ENCODE measurements around the gene PAN3. TPM values are rescaled to one million over a fixed set of nuclear protein-coding genes. Genes with fewer than 3 reads are reported as not detected.

PAN3 gene
- total RNA-seq, 1 donor from 2014 or later: 28.3 TPM

DNA sequence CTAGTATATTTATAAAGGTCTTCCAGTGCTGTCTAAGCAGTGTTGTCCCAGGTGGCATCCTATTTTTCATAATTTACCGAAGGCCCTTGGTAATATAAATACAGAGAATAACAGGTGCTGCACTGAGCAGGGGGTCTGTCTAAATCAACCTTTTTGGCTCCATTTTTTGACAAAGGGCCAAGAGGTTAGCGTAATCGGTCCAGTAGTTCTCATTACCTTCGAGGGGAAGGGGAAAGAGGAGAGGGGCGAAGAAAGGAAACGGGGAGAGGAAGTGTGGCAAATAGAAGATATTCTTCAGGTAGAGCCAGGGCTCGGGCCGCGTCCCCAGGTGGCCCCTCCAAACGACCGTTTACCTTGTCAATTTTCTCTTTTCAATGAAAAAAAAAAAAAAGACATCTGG is 749 bp upstream of the PAN3 start:
- no peaks in the 10 kb centered on the region for H3K9me3 ChIP-seq (ENCODE audit: insufficient read depth, low read depth, low read length)
- H3K27me3 Mint-ChIP-seq (ENCODE audit: low read depth, unreplicated experiment): no peaks in the 10 kb centered on the region
- FAIRE-seq: no peak
- H3K27ac Mint-ChIP-seq (ENCODE audit: unreplicated experiment): peak overlapping the region; percentile 95
- H3K4me3 ChIP-seq (ENCODE audit: insufficient read depth, low read depth, low read length): peak overlapping the region; percentile 74
- H3K27ac ChIP-seq (ENCODE audit: low read depth, low read length): peak overlapping the region; percentile 96
- H3K4me3 Mint-ChIP-seq (ENCODE audit: unreplicated experiment): peak overlapping the region; percentile 98
- peaks cover 51% of the 10 kb centered on the region for H3K79me2 ChIP-seq (ENCODE audit: insufficient read depth, low read length)
- DNase-seq (ENCODE audit: low read depth): no peak
- H3K9ac ChIP-seq (ENCODE audit: low read length): peak overlapping the region; percentile 94
- no peaks in the 10 kb centered on the region for H3K36me3 ChIP-seq (ENCODE audit: insufficient read depth, low read length)
- peaks cover 12% of the 10 kb centered on the region for H3K4me1 Mint-ChIP-seq (ENCODE audit: low read depth, unreplicated experiment)
- H2AFZ ChIP-seq (ENCODE audit: low read depth, low read length): peak overlapping the region; percentile 72
- H3K36me3 Mint-ChIP-seq (ENCODE audit: low read depth, unreplicated experiment): no peaks in the 10 kb centered on the region
- H3K4me1 ChIP-seq (ENCODE audit: insufficient read depth, low read length): peaks cover 5% of the 10 kb centered on the region
- H4K20me1 ChIP-seq (ENCODE audit: insufficient read depth, low read length): peaks cover 31% of the 10 kb centered on the region
- H3K4me2 ChIP-seq (ENCODE audit: low read length): peak overlapping the region; percentile 90
- TF ChIP-seq, protein P1, sequence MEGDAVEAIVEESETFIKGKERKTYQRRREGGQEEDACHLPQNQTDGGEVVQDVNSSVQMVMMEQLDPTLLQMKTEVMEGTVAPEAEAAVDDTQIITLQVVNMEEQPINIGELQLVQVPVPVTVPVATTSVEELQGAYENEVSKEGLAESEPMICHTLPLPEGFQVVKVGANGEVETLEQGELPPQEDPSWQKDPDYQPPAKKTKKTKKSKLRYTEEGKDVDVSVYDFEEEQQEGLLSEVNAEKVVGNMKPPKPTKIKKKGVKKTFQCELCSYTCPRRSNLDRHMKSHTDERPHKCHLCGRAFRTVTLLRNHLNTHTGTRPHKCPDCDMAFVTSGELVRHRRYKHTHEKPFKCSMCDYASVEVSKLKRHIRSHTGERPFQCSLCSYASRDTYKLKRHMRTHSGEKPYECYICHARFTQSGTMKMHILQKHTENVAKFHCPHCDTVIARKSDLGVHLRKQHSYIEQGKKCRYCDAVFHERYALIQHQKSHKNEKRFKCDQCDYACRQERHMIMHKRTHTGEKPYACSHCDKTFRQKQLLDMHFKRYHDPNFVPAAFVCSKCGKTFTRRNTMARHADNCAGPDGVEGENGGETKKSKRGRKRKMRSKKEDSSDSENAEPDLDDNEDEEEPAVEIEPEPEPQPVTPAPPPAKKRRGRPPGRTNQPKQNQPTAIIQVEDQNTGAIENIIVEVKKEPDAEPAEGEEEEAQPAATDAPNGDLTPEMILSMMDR (IDR thresholded peaks at IDR 0.05; ENCODE audit: insufficient read depth, low read depth, low read length): no peak
- TF ChIP-seq EZH2 (IDR thresholded peaks at IDR 0.05; ENCODE audit: insufficient read depth, low read length): no peak
- H3K27me3 ChIP-seq (ENCODE audit: insufficient read depth, low read length): no peaks in the 10 kb centered on the region
- no peaks in the 10 kb centered on the region for H3K9me3 Mint-ChIP-seq (ENCODE audit: unreplicated experiment)

DNA sequence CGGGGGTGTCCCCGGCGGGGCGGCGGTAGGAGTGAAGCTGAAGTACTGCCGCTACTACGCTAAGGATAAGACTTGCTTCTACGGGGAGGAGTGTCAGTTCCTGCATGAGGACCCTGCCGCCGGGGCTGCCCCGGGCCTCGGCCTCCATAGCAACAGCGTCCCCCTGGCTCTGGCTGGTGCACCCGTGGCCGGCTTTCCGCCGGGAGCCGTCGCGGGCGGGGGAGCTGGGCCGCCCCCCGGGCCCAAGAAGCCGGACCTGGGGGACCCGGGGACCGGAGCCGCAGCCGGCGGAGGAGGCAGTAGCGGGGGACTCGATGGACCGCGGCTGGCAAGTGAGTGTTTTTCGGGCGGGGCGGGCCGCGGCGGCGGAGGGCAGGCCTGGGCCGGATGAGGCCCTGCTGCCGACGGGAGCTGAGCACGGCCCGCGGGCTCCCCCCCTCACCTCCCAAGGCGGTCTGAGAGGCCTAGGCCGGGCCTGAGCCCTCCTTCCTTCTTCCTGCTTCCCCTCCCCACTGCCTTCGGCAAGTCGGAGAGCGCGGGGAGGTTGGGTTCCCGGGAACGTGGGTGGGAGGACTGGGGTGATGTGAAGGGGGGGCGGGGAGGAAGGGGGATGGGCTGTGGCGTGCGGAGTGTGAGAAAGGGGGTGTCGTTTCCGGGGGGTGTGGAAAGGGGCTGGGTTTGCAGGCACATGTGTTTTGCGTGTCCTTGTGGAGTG is 568 bp downstream of the PAN3 start:
- H3K4me2 ChIP-seq (ENCODE audit: low read length): peak overlapping the region; percentile 90
- H3K79me2 ChIP-seq (ENCODE audit: insufficient read depth, low read length): peaks cover 64% of the 10 kb centered on the region
- H3K4me1 Mint-ChIP-seq (ENCODE audit: low read depth, unreplicated experiment): peaks cover 18% of the 10 kb centered on the region
- H3K9me3 Mint-ChIP-seq (ENCODE audit: unreplicated experiment): no peaks in the 10 kb centered on the region
- no peaks in the 10 kb centered on the region for H3K9me3 ChIP-seq (ENCODE audit: insufficient read depth, low read depth, low read length)
- H3K4me3 ChIP-seq (ENCODE audit: insufficient read depth, low read depth, low read length): peak overlapping the region; percentile 74
- peak overlapping the region; percentile 45 for H2AFZ ChIP-seq (ENCODE audit: low read depth, low read length)
- H3K27ac ChIP-seq (ENCODE audit: low read depth, low read length): peak overlapping the region; percentile 96
- no peak for FAIRE-seq
- peaks cover 44% of the 10 kb centered on the region for H4K20me1 ChIP-seq (ENCODE audit: insufficient read depth, low read length)
- TF ChIP-seq, protein P1 (IDR thresholded peaks at IDR 0.05; ENCODE audit: insufficient read depth, low read depth, low read length): no peak
- TF ChIP-seq EZH2 (IDR thresholded peaks at IDR 0.05; ENCODE audit: insufficient read depth, low read length): no peak
- peaks cover 5% of the 10 kb centered on the region for H3K4me1 ChIP-seq (ENCODE audit: insufficient read depth, low read length)
- H3K36me3 ChIP-seq (ENCODE audit: insufficient read depth, low read length): no peaks in the 10 kb centered on the region
- no peaks in the 10 kb centered on the region for H3K27me3 ChIP-seq (ENCODE audit: insufficient read depth, low read length)
- peak overlapping the region; percentile 94 for H3K9ac ChIP-seq (ENCODE audit: low read length)
- no peaks in the 10 kb centered on the region for H3K27me3 Mint-ChIP-seq (ENCODE audit: low read depth, unreplicated experiment)
- DNase-seq (ENCODE audit: low read depth): peak; percentile 95
- H3K4me3 Mint-ChIP-seq (ENCODE audit: unreplicated experiment): peak overlapping the region; percentile 90
- H3K27ac Mint-ChIP-seq (ENCODE audit: unreplicated experiment): peak overlapping the region; percentile 94
- no peaks in the 10 kb centered on the region for H3K36me3 Mint-ChIP-seq (ENCODE audit: low read depth, unreplicated experiment)

All from astrocyte (in vitro differentiated cells and primary cell).